Stimulated activated CD8-positive, alpha-beta memory T cell treated with anti-CD3 and anti-CD28 coated beads, Interleukin-7, amount 100 ng/mL, for 48 hours (primary cell): ENCODE results near the gene ZNF74.

ENCODE experiments used
- DNase-seq, 2 donors: peaks; one replicate each; pipeline ENCODE4 v3.0.0-alpha.2; 2020; ENCODE audit warnings: low read depth in 1 of 2; ENCODE audit errors: extremely low read depth in 1 of 2

The ZNF74 gene

DNA sequence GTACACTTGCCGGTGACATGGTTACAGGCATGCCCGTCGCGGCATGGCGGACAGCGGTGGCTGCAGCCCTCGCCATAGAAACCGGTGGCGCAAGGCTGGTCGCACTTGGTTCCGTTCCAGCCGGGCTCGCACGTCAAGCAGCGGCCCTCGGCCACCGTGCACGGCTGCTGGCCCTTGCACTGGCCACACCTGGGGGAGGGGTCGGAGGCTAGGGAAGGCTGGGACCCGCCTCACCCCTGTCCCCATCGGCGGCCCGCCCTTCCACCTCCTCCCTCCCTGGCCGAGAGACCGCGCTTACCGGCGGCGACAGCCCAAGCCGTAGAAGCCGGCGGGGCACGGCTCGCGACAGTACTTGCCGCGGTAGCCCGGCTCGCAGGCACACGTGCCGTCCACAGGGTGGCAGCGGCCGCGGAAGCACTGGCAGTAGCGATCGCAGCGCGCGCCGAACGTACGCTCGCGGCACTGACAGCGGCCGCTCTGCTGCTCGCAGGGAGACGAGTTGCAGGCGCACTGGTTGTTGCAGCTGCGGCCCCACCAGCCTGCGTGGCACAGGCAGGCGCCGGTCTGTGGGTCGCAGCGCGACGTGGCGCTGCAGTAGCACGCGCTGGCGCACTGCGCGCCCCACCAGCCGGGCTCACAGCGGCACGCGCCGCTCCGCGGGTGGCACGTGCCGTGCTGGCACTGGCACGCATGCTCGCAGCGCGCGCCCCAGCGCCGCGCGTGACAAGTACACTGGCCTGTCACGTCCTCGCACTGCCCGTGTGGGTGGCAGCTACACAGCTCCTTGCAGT, 37.0 kb downstream of the ZNF74 start:
- peak; percentile 30 to 31 for DNase-seq

DNA sequence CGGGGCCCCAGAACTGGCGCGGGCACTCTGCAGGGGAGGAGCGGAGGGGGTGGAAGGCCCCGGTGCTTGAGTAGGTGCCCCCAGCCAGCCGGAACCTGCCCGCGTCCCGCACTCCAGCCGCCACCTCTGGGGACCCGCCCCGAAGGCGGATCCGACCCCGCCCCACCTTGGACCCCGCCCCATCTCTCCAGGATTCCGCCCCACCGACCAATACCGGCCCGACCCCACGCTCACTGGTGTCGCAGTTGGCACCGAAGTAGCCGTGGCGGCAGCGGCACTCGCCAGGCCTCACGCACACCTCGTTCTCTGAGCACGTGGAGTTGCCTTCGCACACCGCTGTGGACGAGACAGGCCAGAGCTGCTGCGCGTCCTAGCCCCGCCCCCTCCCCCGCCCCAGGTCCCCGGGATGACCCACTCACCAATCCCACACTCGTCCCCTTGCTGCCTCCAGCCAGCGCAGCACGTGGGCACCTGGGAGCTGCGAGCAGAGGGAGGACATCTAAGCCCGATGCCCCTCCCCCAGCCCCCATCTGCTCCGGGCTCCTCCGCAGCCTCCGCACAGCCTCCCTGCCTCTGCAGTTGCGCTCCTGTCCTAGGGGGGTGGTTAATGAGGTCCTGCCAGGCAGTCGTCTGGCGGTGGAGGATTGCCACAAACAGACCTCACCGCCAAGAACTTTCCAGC, 37.7 kb downstream of the ZNF74 start:
- no peak for DNase-seq

DNA sequence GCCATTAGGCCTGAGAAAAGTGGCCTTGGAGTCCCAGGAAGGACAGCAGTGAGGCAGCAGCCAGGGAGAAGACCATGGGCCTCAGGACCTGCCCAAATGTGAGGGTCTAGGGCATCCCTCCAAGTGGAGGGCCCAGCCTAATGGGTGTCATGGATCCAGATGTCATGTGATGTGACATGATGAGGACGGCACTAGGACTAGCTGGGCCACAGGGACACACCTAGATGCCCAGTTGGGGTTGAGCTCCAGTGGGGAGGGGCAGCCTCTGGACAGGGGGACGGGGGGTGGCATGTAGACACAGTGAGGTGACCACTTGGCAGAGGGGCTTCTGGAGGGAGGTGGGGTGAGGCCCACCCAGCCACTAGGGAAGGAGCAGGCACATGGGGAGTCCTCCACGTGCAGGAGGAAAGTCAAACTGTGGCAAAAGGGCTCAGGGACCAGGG, 38.3 kb downstream of the ZNF74 start:
- DNase-seq, result no peak

DNA sequence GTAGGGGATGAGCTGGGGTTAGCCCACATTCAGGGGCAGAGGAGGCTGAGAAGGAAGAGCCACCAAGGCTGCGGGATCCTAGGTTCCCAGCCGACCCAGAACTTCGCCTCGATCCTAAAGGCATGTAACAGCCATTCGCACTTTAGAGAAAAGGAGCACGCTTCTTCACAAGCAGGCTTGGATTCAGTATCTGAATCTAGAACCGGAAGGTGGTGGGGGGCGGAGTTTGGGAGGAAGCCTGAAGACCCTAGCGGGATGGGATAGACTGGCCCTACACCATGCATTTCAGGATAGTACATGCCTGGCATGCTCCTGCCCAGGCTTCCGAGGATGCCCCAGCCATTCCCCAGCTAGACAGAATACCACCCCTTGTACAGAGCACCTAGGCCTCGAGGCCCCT, 39.2 kb downstream of the ZNF74 start:
- no peak for DNase-seq

DNA sequence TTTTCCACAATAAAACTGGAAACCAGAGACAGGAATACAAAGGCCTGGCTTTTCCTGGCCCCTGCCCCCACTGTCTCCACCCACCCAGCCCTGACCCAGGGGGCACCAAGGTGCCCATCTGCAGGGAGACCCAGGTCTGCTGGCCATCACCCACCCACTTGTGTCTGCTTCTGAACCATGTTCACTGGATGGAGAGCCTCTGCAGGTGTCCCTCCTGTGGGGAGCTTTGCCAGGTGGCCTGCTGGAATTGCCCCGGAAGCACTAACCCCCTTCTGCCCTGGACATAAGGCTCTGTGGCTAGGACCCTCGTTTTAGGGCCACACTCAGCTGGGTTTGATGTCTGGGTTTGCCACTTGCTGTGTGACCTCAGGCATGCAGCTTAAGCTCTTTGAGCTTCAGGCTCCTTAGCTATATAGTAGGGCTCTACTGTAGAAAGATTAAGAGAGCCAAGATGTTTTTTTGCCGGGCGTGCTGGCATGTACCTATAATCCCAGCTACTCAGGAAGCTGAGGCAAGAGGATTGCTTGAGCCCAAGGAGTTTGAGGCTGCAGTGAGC, 39.8 kb downstream of the ZNF74 start:
- no peak for DNase-seq

DNA sequence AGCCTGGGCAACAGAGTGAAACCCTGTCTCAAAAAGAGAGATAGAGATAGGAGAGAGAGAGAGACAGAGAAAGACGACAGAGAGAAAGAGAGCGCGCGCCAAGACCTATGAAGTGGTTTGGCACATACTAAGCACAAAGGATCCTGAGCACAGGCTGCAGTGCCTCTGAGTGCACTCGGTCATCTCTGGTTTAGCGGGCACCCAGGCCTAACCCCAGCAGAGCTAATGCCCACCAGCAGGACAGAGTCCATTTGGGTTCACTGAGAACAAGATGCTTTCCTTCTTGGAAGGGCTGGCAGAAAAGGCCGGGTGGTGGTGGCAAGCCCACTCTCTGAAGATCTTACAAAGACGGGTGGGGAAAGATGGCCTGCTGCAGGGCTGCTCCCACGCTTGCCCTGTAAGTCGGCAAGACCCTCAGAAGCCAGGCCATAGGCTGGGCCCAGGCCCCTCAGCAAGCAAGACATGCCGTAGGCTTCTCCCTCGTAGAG, 40.4 kb downstream of the ZNF74 start:
- DNase-seq, result no peak

DNA sequence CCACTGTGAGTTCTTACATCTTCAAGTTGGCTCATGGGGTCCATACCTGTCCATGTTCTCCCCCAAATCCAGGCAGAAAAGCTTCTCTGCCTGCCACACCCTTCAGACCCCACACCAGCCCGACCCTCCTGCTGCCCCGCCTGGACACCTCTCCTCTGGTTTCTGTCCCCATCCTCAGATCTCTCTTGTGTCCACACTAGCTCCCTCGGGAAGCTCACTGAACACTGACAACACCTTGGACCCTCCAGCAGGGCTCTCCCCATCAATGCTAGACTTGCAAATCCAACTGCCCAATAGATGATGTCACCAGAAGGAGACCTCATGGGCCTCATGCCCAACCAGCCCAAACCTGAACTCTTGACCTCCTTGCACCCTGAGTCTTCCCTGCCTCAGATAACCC, 40.8 kb downstream of the ZNF74 start:
- no peak for DNase-seq

DNA sequence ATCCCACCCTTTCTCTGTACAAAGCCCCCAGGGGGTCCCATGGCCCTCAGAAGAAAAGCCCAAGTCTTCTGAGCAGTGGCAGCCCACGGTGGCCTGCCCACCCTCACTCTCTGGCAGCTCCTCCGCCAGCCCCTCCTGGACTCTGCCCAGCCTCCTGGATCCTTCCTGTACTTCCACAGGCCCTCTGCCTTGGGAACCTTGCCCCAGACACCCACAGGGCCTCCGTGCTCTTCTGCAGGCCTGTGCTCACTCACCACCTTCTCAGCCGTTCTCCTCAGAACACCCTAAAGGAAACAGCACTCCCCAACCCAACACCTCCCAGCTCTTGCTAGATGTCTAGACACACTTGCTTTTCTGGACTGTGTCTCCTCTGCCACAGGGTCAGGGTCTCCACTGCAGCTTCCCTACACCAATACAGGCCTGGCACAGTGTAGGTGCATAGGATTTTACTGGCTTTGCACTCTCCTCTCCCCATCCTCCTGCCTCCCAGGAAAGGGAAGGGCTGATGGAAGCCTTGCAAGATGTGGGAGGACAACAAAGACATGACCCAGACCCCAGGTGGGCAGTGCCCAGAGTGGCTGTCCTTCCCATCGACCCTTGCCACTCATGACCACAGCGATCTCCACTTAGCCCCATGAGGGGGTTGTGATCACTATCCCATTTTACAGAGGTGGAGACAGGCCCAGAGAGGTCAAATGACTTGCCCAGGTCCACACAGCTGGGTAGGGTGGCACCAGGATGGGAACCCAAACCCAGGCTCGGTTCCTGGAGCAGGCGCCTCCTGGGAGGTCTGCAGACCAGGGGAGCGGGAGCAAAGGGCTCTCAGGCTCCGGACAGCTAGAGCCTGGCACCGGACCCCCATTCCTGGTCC, 41.7 kb downstream of the ZNF74 start:
- DNase-seq, result no peak

DNA sequence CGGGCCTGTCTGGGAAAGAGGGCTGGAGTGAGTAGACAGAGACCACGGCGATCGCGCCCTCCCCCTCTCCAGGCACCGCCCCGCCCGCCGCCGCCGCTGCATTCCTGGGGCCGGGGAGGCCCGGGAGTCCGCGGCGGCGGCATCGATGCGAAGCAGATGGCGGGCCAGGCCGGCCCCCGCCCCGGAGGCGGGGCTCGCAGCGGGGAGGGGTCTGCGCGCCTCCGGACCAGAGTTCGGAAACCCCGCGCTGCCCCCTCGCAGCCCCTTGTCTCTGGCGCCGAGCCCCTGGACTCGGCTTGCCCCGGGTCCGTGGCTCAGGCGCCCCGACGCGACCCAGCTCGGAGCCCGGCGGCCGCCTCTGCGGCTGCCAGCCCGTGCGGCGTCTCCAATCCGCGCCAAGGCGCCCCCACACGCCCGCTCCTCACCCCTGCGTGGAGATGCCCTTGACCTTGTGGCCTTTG, 42.4 kb downstream of the ZNF74 start:
- DNase-seq, result no peak

DNA sequence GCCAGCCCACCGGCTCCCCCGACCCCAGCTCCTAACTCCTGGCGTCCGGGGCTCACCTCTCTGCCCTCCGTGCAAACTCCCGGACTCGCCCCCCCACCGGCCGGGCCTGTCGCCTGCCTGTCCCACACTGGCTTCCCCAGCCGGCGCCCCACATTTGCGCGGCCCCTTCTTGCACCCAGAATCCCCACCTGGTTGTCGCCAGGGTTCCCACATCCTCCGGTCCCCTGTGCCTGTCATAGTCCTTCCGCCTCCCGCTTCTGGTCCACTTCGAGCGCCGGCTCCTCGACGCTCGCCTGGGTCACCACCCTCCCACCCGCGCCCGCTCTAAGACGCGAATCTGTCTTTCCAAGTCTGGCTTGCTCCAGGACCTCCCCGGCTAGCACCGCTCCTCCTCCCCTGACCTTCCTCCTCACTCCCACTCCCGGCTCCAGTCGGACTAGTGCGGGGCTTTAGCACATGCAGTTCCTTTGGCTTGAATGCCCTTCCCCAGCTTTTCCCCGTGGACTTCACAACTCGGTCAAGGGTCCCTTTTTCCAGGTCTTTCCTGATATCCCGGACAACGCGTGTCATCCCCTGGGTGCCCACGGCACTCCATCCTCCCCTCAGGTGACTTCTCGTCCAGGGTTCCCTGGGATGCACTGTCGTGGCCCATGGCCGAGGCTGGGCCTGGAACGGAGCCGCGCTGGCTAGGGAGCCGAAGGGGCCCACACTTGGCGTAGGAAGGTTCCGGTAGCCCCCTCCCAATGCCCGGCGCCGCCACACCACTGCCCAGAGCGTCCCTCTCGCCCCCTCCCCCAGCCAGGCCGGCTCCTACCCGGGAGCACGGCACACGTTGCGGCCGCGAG, 43.0 kb downstream of the ZNF74 start:
- DNase-seq, result no peak

DNA sequence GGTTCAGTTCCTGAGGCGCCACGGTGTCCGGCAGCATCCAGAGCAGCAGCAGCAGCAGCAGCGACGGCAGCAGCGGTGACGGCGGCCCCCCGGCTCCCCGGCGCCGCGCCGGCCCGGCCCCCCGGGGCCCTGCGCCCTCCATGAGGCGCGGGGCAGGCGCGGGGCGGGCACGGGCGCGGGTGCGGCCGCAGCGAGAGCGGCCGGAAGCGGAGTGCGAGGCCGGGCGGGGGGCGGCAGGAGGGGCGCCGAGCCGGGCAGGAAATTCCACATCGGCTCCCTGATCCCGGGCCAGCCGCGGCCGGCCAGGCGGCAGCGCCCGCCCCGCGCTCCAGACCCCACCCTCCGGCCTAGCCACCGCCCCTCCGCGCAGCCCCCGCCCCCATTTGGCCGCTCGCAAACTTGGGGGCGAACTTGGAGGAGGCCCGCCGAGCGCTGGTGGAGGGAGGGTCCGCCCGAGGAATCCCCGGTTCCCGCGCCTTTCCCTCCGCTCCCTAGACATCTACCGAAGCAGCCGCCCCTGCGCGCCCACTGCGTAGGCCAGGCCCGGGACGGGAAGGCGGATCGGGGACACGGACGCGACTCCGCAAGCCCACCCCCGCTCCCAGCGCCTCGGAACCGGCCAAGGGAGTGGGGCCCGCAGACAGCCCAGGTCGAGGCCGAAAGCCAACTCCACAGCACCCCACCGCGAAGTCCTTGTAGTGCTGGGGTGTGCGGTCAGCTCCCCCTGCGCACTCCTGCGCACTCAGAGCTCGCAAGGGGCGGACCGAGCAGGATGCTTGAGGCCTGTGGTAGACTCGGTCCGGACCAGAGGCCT, 43.9 kb downstream of the ZNF74 start, which contains the start of gene SCARF2:
Gene SCARF2, minus strand, starts transcription at position 213 of the 814 bp plus-strand sequence. Its CDS starts 71 bp downstream, at position 142.
- no peak for DNase-seq

DNA sequence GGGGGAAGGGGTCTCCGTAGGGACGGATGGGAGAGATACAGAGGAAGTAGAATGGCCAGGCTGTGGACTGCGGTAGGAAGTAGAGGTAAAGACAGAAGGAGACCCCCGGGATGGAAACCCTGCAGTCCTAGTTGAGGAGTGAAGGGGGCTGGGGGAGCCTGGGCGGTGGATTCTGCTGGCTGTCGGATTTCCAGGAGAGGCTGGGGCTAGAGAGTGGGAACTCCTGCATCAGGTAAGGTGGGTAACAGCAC, 44.4 kb downstream of the ZNF74 start:
- DNase-seq, result no peak

DNA sequence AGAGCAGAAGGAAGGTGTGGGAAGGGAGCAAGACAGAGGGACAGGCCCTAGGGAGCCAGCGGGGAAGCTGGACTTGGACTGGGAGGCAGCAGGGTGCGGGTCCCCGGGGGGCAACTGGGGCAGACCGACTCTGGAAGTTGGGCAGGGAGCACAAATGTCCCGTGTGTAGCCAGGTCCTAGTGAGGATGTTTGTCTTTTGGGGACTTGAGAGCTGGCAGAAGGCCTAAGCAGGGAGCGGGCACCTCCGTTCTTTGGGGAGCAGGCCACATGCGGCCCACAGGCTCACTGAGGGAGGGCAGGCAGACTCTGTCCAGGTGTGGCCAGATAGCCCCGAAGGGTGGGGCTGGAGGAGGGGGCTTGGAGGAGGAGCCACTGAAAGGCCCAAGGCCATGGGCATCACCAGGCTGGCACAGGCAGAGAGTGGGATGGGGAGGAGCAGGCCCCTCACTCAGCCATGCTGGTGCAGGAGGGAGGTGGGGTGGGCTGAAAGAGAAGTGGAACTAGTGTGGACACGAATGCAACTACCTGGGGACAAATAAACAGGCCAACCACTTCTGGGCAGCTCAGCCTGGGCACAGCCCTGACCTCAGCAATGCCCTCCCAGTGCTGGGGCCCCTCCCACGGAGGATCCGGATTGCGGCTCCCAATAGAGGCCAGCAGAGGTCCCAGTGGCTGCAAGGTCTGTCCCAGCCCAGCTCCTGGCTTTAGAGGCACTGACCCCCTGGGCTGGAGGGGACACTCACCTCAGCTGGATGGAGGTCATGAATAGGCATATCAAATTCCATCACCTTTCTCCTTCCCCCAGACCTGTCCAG, 44.9 kb downstream of the ZNF74 start:
- no peak for DNase-seq

DNA sequence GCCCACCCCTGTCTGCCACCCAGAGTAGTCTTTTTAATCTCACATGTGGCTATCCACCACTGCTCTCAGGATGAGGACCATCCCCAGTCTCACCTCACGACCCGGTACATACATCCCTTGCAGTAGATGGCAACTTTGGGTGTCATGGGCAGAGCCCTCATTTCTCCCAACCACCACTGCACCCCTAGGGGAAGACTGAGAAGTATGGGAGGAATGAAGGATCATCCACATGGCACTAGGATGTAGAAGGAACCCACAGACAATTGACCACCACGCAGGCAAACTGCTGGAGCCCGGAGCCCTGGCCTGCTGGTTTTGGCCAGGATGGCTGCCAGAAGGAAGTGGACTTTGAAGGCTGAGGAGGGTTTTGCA, 45.6 kb downstream of the ZNF74 start:
- no peak for DNase-seq

DNA sequence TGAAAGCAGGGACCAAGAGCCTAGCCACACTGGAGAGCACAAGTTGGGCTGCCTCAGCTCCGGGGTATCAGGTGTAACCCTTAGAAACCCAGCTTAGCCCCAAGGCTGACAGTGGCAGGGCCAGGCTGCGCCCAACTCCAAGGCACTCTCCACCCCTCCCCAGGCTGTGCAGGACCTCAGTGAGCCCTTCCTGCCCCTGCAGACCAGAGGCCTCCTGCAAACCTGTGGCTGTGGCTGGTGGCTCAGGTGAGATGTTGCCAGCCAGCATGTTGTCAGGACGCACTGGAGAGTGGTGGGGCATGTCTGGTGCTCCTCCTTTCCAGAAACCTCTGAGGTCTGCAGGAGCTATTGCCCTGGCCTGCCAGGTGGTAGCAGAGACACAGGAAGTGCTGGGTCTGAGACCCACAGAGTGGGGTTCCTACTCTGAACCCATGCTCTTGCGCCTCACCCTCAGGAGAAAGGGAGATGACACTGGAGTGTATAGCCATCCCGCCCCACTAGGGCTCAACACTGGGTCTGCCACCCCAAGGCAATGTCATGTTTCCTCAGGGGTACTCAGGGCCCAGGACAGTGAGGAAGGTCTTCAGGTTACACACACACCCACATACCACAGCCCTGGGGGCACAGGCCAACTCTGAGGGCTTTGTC, 46.1 kb downstream of the ZNF74 start:
- DNase-seq, result no peak

DNA sequence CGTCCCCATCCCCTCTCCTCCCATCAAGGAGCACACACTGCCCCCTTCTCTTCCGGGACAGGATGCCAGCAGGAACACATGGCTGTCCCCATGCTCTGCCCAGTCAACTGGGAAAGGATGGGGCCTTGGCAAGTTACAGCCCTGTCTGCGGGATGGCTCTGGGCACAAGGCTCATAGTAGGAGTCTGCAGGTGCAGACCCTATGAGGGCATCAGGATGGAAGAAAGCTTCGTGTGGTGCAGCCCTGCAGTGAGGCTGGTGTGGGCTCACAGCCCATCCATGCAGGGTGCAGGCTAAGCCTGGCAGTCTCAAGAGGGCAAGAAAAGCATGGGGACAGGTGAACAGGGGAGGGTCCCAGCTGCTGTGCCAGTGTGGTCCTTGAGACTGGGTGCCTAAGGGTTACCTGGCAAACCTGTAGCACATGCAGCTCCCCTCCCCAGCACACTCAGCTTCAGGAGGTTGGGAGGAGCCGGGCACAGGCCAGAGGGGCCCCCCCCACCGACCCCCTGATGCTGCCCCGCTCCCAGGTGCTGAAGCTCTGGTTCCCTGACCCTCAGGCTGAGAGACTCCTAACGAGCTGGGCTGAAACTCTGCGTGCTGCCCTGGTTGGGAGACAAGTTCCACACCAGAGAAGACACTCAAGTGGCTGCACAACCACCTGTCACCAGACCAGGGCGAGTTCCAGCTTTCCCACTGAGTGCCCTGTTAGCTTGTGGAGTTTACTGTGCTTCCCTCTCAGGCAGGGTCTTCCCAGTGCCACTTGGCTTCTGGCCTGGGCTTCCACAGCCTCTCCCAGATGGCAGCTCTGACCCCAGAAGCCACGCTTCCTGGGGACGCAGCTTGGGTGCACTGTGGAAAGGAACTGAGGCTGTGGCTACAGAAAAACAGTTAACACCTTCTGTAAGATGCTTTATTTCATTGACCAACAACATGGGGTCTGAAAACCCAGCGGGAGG, 47.0 kb downstream of the ZNF74 start:
- no peak for DNase-seq
